Measurements from ENCODE around the gene ERICH3.
"Not testable (repeated sequence)": the region's sequence is repeated elsewhere in the genome, so short reads cannot be mapped to it uniquely, and the experiment has no call there.

The ERICH3 gene

GRCh38 chr1:74679811-74680210 is 6.2 kb upstream of the ERICH3 start:
- no peak for DNase-seq

GRCh38 chr1:74677926-74678325 is 4.3 kb upstream of the ERICH3 start:
- DNase-seq = no peak

GRCh38 chr1:74674278-74675048 is 871 bp upstream of the ERICH3 start:
- DNase-seq = no peak

GRCh38 chr1:74670866-74671265 is 2.7 kb downstream of the ERICH3 start:
- DNase-seq = not testable (repeated sequence)

- DNase-seq = no peak
Measured at GRCh38 chr1:74654708-74655107, 18.9 kb downstream of the ERICH3 start.

GRCh38 chr1:74652711-74653139 is 20.9 kb downstream of the ERICH3 start:
- peak in 1 of 2 experiments; percentile 22 for DNase-seq

- no peak for DNase-seq
Measured at GRCh38 chr1:74650561-74650960, 23.0 kb downstream of the ERICH3 start.

- no peak for DNase-seq
Measured at GRCh38 chr1:74641876-74642275, 31.7 kb downstream of the ERICH3 start.

- no peak for DNase-seq
Measured at GRCh38 chr1:74641161-74641560, 32.4 kb downstream of the ERICH3 start.

- no peak for DNase-seq
Measured at GRCh38 chr1:74637296-74637695, 36.3 kb downstream of the ERICH3 start.

GRCh38 chr1:74629283-74629682 is 44.3 kb downstream of the ERICH3 start:
- DNase-seq = no peak

GRCh38 chr1:74623716-74624115 is 49.9 kb downstream of the ERICH3 start:
- no peak for DNase-seq

GRCh38 chr1:74620242-74620641 is 53.4 kb downstream of the ERICH3 start:
- DNase-seq = no peak

GRCh38 chr1:74618974-74619373 is 54.6 kb downstream of the ERICH3 start:
- DNase-seq = no peak

- DNase-seq = no peak
Measured at GRCh38 chr1:74613894-74614293, 59.7 kb downstream of the ERICH3 start.

GRCh38 chr1:74611887-74612286 is 61.7 kb downstream of the ERICH3 start:
- no peak for DNase-seq

GRCh38 chr1:74610961-74611360 is 62.6 kb downstream of the ERICH3 start:
- DNase-seq = no peak

GRCh38 chr1:74609810-74610371 is 63.7 kb downstream of the ERICH3 start:
- DNase-seq = no peak

- peak; percentile 16 to 22 for DNase-seq
Measured at GRCh38 chr1:74596717-74597116, 76.9 kb downstream of the ERICH3 start.

GRCh38 chr1:74593887-74594866 is 79.4 kb downstream of the ERICH3 start:
- DNase-seq = no peak

- no peak for DNase-seq
Measured at GRCh38 chr1:74592580-74593355, 80.8 kb downstream of the ERICH3 start.

- no peak for DNase-seq
Measured at GRCh38 chr1:74591949-74592348, 81.6 kb downstream of the ERICH3 start.

- DNase-seq = no peak
Measured at GRCh38 chr1:74590288-74590687, 83.3 kb downstream of the ERICH3 start.
